ENCODE measurements around the gene EIF2B5.

DNA sequence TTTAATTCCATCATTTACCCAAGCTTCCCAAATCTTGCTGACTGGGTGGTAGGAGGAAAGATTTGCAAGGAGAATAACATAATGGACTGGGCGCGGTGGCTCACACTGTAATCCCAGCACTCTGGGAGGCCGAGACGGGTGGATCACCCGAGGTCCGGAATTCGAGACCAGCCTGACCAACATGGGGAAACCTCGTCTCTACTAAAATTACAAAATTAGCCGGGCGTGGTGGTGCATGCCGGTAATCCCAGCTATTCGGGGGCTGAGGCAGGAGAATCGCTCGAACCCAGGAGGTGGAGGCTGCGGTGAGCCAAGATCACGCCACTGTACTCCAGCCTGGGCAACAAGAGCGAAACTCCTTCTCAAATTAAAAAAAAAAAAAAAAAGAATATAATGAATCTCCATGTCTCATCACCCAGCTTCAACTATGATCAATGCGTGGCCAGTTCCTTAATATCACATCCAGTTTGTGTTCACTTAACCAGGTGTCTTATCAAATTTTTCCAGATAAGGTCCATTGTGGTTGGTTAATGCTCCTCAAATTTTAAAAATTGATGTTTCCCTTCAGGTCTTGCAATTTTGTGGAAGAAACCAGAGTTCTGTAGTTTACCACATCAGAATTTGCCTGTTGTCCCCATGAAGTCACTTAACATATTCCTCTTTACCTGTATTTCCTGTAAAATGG lies 49.5 kb downstream of the EIF2B5 start:
- TF ChIP-seq CTCF (IDR thresholded peaks at IDR 0.05; ENCODE audit: borderline replicate concordance, extremely low read depth, low read length, poor library complexity, severe bottlenecking) (no peak), EZH2 (IDR thresholded peaks at IDR 0.05; ENCODE audit: borderline replicate concordance, low read depth, low read length, severe bottlenecking) (no peak)

All from DND-41 (cell line).